CD4-positive, alpha-beta T cell (primary cell): ENCODE results near the gene ALDH3A2. TPM values are rescaled to one million over a fixed set of nuclear protein-coding genes. Genes with fewer than 3 reads are reported as not detected.

ENCODE experiments used
- ATAC-seq: fragments of 200-7000 bp; cut with Tn5 transposase; one replicate; pipeline ENCODE4 v1.10.0; 2022; ENCODE audit warnings: mild to moderate bottlenecking; ENCODE audit not compliant: poor library complexity
- CTCF ChIA-PET: fragments of 350-600 bp; sonication (Branson Sonifier 250); formaldehyde crosslinking; loops from one replicate; lab custom pipeline; 2021; ENCODE audit warnings: antibody characterized with exemption, inconsistent platforms; lab: Charles Lee
- POLR2A ChIA-PET: fragments of 350-600 bp; sonication (Branson Sonifier 250); formaldehyde crosslinking; loops from one replicate; lab custom pipeline; 2021; ENCODE audit warnings: antibody characterized with exemption, inconsistent platforms; lab: Charles Lee
- DNase-seq, 14 experiments: peaks; one replicate each; pipeline ENCODE4 v3.0.0-alpha.2; 2013 to 2020; ENCODE audit warnings: mixed read lengths in 2 of 14
- H3K27ac ChIP-seq, 2 donors: one replicate each; pipeline versions ENCODE4 v1.5.1 to v1.7.0; 2013; ENCODE audit warnings: low read length in 2 of 2, low read depth in 1 of 2, mild to moderate bottlenecking in 1 of 2
- H3K27me3 ChIP-seq, 2 experiments: 1 replicate in 1 of 2; 2 replicates in 1 of 2; pipeline versions ENCODE4 v1.6.1 to v1.7.0; 2013; ENCODE audit warnings: low read length in 2 of 2, control low read depth in 1 of 2, mild to moderate bottlenecking in 1 of 2, moderate library complexity in 1 of 2; ENCODE audit not compliant: insufficient read depth in 2 of 2, control insufficient read depth in 1 of 2
- H3K36me3 ChIP-seq: one replicate; pipeline ENCODE4 v1.6.1; 2013; ENCODE audit warnings: low read length, control low read depth; ENCODE audit not compliant: insufficient read depth
- H3K4me1 ChIP-seq: one replicate; pipeline ENCODE4 v1.6.1; 2013; ENCODE audit warnings: low read length, control low read depth; ENCODE audit not compliant: insufficient read depth
- H3K4me3 ChIP-seq: one replicate; pipeline ENCODE4 v1.5.1; 2013; ENCODE audit warnings: mild to moderate bottlenecking, low read length, moderate library complexity
- H3K9me3 ChIP-seq, 2 experiments: 1 replicate in 1 of 2; 2 replicates in 1 of 2; pipeline versions ENCODE4 v1.6.1 to v1.7.0; 2013; ENCODE audit warnings: low read length in 2 of 2, mild to moderate bottlenecking in 2 of 2, control low read depth in 1 of 2, moderate library complexity in 1 of 2; ENCODE audit not compliant: control insufficient read depth in 1 of 2, insufficient read depth in 1 of 2
- H3K27ac Mint-ChIP-seq: one replicate; pipeline ENCODE4 v1.8.0; 2020; ENCODE audit warnings: mixed read lengths
- H3K27me3 Mint-ChIP-seq: one replicate; pipeline ENCODE4 v1.8.0; 2021; ENCODE audit warnings: mixed read lengths
- H3K36me3 Mint-ChIP-seq: one replicate; pipeline ENCODE4 v1.8.0; 2021; ENCODE audit warnings: low read depth, mixed read lengths
- H3K4me1 Mint-ChIP-seq: one replicate; pipeline ENCODE4 v1.8.0; 2021; ENCODE audit warnings: low read depth, mixed read lengths
- H3K4me3 Mint-ChIP-seq: one replicate; pipeline ENCODE4 v1.8.0; 2020; ENCODE audit warnings: mild to moderate bottlenecking, mixed read lengths
- H3K9me3 Mint-ChIP-seq: one replicate; pipeline ENCODE4 v1.8.0; 2020; ENCODE audit warnings: mixed read lengths
- intact Hi-C, 2 experiments: fragments of 100-400 bp; cut with DNase I in 1 of 2; cut with micrococcal nuclease in 1 of 2; formaldehyde crosslinking; loops; one replicate each; pipeline versions ENCODE4 v1.15.1 to v1.9.0; 2023 to 2025; cut with DNase I, micrococcal nuclease
- total RNA-seq, 174 experiments: library from RNA in 2 of 174; stranded (reverse) in 2 of 174; gene quantifications; one replicate each; pipeline ENCODE4 v1.2.3 and lab custom pipeline; 2021 to 2026
- TF ChIP-seq, protein P1 (sequence below): fragments of 200-600 bp; IDR thresholded peaks from one replicate; pipeline ENCODE4 v1.8.0; 2022; ENCODE audit warnings: antibody characterized with exemption, mild to moderate bottlenecking

The ALDH3A2 gene
- total RNA-seq, 2 experiments from 2014 or later, result 20.0 to 20.9 TPM

DNA sequence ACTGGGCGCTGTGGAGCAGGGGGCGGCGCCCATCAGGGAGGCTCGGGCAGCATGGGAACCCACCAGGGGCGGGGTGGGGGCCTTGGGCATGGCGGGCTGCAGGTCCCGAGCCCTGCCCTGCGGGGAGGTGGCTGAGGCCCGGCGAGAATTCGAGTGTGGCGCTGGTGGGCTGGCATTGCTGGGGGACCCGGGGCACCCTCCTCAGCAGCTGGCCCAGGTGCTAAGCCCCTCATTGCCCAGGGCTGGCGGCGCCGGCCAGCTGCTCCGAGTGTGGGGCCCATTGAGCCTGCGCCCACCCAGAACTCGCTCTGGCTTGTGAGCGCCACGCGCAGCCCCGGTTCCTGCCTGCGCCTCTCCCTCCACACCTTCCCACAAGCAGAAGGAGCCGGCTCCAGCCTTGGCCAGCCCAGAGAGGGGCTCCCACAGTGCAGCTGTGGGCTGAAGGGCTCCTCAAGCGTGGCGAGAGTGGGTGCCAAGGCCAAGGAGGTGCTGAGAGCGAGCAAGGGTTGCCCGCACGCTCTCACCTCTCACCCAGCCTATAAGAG, 5.9 kb downstream of the ALDH3A2 start:
- Mint-ChIP-seq H3K4me1 (peaks cover 21% of the 10 kb centered on the region), H3K9me3 (no peaks in the 10 kb centered on the region), H3K4me3 (no peak overlapping the region), H3K27me3 (no peaks in the 10 kb centered on the region), H3K27ac (no peak overlapping the region), H3K36me3 (peaks cover 61% of the 10 kb centered on the region)
- Histone ChIP-seq H3K4me1 (peaks cover 9% of the 10 kb centered on the region), H3K27me3 (no peaks in the 10 kb centered on the region), H3K36me3 (peaks cover 27% of the 10 kb centered on the region), H3K9me3 (no peaks in the 10 kb centered on the region), H3K4me3 (no peak overlapping the region), H3K27ac (no peak overlapping the region)
- DNase-seq, result no peak
- intact Hi-C loops, result loop anchor here in 1 of 2 experiments (5.0 kb wide), 1 partner anchor 93 kb away; the partner anchor contains the start of gene ALDH3A1
- ChIA-PET CTCF (no interaction called here), POLR2A (interaction anchor here (1.5 kb wide), 1 partner anchor 13 kb away, joined by 4 read pairs; no protein-coding TSS in a partner anchor)
- no peak for ATAC-seq
- TF ChIP-seq, protein P1, sequence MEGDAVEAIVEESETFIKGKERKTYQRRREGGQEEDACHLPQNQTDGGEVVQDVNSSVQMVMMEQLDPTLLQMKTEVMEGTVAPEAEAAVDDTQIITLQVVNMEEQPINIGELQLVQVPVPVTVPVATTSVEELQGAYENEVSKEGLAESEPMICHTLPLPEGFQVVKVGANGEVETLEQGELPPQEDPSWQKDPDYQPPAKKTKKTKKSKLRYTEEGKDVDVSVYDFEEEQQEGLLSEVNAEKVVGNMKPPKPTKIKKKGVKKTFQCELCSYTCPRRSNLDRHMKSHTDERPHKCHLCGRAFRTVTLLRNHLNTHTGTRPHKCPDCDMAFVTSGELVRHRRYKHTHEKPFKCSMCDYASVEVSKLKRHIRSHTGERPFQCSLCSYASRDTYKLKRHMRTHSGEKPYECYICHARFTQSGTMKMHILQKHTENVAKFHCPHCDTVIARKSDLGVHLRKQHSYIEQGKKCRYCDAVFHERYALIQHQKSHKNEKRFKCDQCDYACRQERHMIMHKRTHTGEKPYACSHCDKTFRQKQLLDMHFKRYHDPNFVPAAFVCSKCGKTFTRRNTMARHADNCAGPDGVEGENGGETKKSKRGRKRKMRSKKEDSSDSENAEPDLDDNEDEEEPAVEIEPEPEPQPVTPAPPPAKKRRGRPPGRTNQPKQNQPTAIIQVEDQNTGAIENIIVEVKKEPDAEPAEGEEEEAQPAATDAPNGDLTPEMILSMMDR, result no peak

GRCh38 chr17:19654896-19655295, 6.3 kb downstream of the ALDH3A2 start:
- POLR2A ChIA-PET, result interaction anchor here (1.5 kb wide), 1 partner anchor 13 kb away, joined by 4 read pairs; no protein-coding TSS in a partner anchor
- H3K9me3 Mint-ChIP-seq, result no peaks in the 10 kb centered on the region
- H3K4me3 Mint-ChIP-seq, result no peak overlapping the region
- H3K27me3 Mint-ChIP-seq, result no peaks in the 10 kb centered on the region
- no peak overlapping the region for H3K27ac ChIP-seq
- DNase-seq (no peak), ATAC-seq (no peak)
- H3K27ac Mint-ChIP-seq, result no peak overlapping the region
- H3K4me1 Mint-ChIP-seq, result peaks cover 17% of the 10 kb centered on the region
- TF ChIP-seq, protein P1, result no peak
- H3K36me3 ChIP-seq, result peaks cover 27% of the 10 kb centered on the region
- peaks cover 64% of the 10 kb centered on the region for H3K36me3 Mint-ChIP-seq
- H3K4me3 ChIP-seq, result no peak overlapping the region
- H3K9me3 ChIP-seq, result no peaks in the 10 kb centered on the region
- CTCF ChIA-PET, result no interaction called here
- peaks cover 5% of the 10 kb centered on the region for H3K4me1 ChIP-seq
- intact Hi-C loops, result loop anchor here in 1 of 2 experiments (5.0 kb wide), 2 partner anchors 33 to 92 kb away; partner anchors contain the start of gene ALDH3A1
- no peaks in the 10 kb centered on the region for H3K27me3 ChIP-seq

DNA sequence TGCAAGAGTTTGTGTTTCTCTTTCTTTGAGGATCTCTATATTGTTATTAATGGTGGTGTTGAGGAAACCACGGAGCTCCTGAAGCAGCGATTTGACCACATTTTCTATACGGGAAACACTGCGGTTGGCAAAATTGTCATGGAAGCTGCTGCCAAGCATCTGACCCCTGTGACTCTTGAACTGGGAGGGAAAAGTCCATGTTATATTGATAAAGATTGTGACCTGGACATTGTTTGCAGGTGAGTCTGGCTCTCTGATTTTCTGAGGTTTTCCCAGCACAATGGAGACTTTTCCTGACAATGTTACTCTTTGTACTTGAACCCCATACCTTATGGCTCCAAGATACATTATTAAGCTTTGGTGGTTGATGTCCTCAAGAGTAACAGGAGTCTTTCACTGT, 7.8 kb downstream of the ALDH3A2 start:
- TF ChIP-seq, protein P1, result no peak
- Mint-ChIP-seq H3K27me3 (no peaks in the 10 kb centered on the region), H3K9me3 (no peaks in the 10 kb centered on the region), H3K4me3 (no peak overlapping the region), H3K36me3 (peaks cover 74% of the 10 kb centered on the region), H3K27ac (no peak overlapping the region), H3K4me1 (peaks cover 9% of the 10 kb centered on the region)
- ChIA-PET CTCF (interaction anchor here (1.5 kb wide), 1 partner anchor 9 kb away, joined by 4 read pairs; no protein-coding TSS in a partner anchor), POLR2A (interaction anchor here (1.4 kb wide), 1 partner anchor 8 kb away, joined by 7 read pairs; the partner anchor contains the start of gene ALDH3A2)
- no peak overlapping the region for H3K27ac ChIP-seq
- no peak for ATAC-seq
- no peaks in the 10 kb centered on the region for H3K9me3 ChIP-seq
- H3K4me1 ChIP-seq, result no peaks in the 10 kb centered on the region
- DNase-seq, result no peak
- intact Hi-C loops, result loop anchor here in 1 of 2 experiments (5.0 kb wide), 1 partner anchor 34 kb away; no protein-coding TSS in a partner anchor
- no peak overlapping the region for H3K4me3 ChIP-seq
- H3K36me3 ChIP-seq, result peaks cover 32% of the 10 kb centered on the region
- H3K27me3 ChIP-seq, result no peaks in the 10 kb centered on the region
